CD4-positive, alpha-beta T cell (primary cell): ENCODE measurements around the gene GPR157. TPM values are rescaled to one million over a fixed set of nuclear protein-coding genes. Genes with fewer than 3 reads are reported as not detected.
A peak's percentile ranks its signal among the peaks of the same experiment; 100 is the strongest.

ENCODE experiments used
- ATAC-seq: fragments of 200-7000 bp; cut with Tn5 transposase; one replicate; pipeline ENCODE4 v1.10.0; 2022; ENCODE audit warnings: mild to moderate bottlenecking; ENCODE audit not compliant: poor library complexity
- CTCF ChIA-PET: fragments of 350-600 bp; sonication (Branson Sonifier 250); formaldehyde crosslinking; loops from one replicate; lab custom pipeline; 2021; ENCODE audit warnings: antibody characterized with exemption, inconsistent platforms; lab: Charles Lee
- POLR2A ChIA-PET: fragments of 350-600 bp; sonication (Branson Sonifier 250); formaldehyde crosslinking; loops from one replicate; lab custom pipeline; 2021; ENCODE audit warnings: antibody characterized with exemption, inconsistent platforms; lab: Charles Lee
- DNase-seq, 14 experiments: peaks; one replicate each; pipeline ENCODE4 v3.0.0-alpha.2; 2013 to 2020; ENCODE audit warnings: mixed read lengths in 2 of 14
- H3K27ac ChIP-seq, 2 donors: one replicate each; pipeline versions ENCODE4 v1.5.1 to v1.7.0; 2013; ENCODE audit warnings: low read length in 2 of 2, low read depth in 1 of 2, mild to moderate bottlenecking in 1 of 2
- H3K27me3 ChIP-seq, 2 experiments: 1 replicate in 1 of 2; 2 replicates in 1 of 2; pipeline versions ENCODE4 v1.6.1 to v1.7.0; 2013; ENCODE audit warnings: low read length in 2 of 2, control low read depth in 1 of 2, mild to moderate bottlenecking in 1 of 2, moderate library complexity in 1 of 2; ENCODE audit not compliant: insufficient read depth in 2 of 2, control insufficient read depth in 1 of 2
- H3K36me3 ChIP-seq: one replicate; pipeline ENCODE4 v1.6.1; 2013; ENCODE audit warnings: low read length, control low read depth; ENCODE audit not compliant: insufficient read depth
- H3K4me1 ChIP-seq: one replicate; pipeline ENCODE4 v1.6.1; 2013; ENCODE audit warnings: low read length, control low read depth; ENCODE audit not compliant: insufficient read depth
- H3K4me3 ChIP-seq: one replicate; pipeline ENCODE4 v1.5.1; 2013; ENCODE audit warnings: mild to moderate bottlenecking, low read length, moderate library complexity
- H3K9me3 ChIP-seq, 2 experiments: 1 replicate in 1 of 2; 2 replicates in 1 of 2; pipeline versions ENCODE4 v1.6.1 to v1.7.0; 2013; ENCODE audit warnings: low read length in 2 of 2, mild to moderate bottlenecking in 2 of 2, control low read depth in 1 of 2, moderate library complexity in 1 of 2; ENCODE audit not compliant: control insufficient read depth in 1 of 2, insufficient read depth in 1 of 2
- H3K27ac Mint-ChIP-seq: one replicate; pipeline ENCODE4 v1.8.0; 2020; ENCODE audit warnings: mixed read lengths
- H3K27me3 Mint-ChIP-seq: one replicate; pipeline ENCODE4 v1.8.0; 2021; ENCODE audit warnings: mixed read lengths
- H3K36me3 Mint-ChIP-seq: one replicate; pipeline ENCODE4 v1.8.0; 2021; ENCODE audit warnings: low read depth, mixed read lengths
- H3K4me1 Mint-ChIP-seq: one replicate; pipeline ENCODE4 v1.8.0; 2021; ENCODE audit warnings: low read depth, mixed read lengths
- H3K4me3 Mint-ChIP-seq: one replicate; pipeline ENCODE4 v1.8.0; 2020; ENCODE audit warnings: mild to moderate bottlenecking, mixed read lengths
- H3K9me3 Mint-ChIP-seq: one replicate; pipeline ENCODE4 v1.8.0; 2020; ENCODE audit warnings: mixed read lengths
- intact Hi-C, 2 experiments: fragments of 100-400 bp; cut with DNase I in 1 of 2; cut with micrococcal nuclease in 1 of 2; formaldehyde crosslinking; loops; one replicate each; pipeline versions ENCODE4 v1.15.1 to v1.9.0; 2023 to 2025; cut with DNase I, micrococcal nuclease
- total RNA-seq, 174 experiments: library from RNA in 2 of 174; stranded (reverse) in 2 of 174; gene quantifications; one replicate each; pipeline ENCODE4 v1.2.3 and lab custom pipeline; 2021 to 2026
- TF ChIP-seq, protein P1 (sequence below): fragments of 200-600 bp; IDR thresholded peaks from one replicate; pipeline ENCODE4 v1.8.0; 2022; ENCODE audit warnings: antibody characterized with exemption, mild to moderate bottlenecking

Gene GPR157
- total RNA-seq, 2 experiments from 2014 or later: 2.1 to 5.1 TPM

GRCh38 chr1:9080705-9081291 lies 48.1 kb downstream of the GPR157 start:
- ChIA-PET POLR2A (no interaction called here), CTCF (interaction anchor here (0.5 to 0.7 kb wide), 3 partner anchors 9 to 1305 kb away, joined by 3 read pairs; no protein-coding TSS in a partner anchor)
- peaks cover 22% of the 10 kb centered on the region for H3K27me3 Mint-ChIP-seq
- H3K36me3 Mint-ChIP-seq: no peaks in the 10 kb centered on the region
- Histone ChIP-seq H3K27ac (no peak overlapping the region), H3K4me3 (no peak overlapping the region), H3K4me1 (peaks cover 8% of the 10 kb centered on the region), H3K36me3 (no peaks in the 10 kb centered on the region), H3K9me3 (no peaks in the 10 kb centered on the region), H3K27me3 (peaks cover 4 to 6% of the 10 kb centered on the region in 2 experiments)
- TF ChIP-seq, protein P1, sequence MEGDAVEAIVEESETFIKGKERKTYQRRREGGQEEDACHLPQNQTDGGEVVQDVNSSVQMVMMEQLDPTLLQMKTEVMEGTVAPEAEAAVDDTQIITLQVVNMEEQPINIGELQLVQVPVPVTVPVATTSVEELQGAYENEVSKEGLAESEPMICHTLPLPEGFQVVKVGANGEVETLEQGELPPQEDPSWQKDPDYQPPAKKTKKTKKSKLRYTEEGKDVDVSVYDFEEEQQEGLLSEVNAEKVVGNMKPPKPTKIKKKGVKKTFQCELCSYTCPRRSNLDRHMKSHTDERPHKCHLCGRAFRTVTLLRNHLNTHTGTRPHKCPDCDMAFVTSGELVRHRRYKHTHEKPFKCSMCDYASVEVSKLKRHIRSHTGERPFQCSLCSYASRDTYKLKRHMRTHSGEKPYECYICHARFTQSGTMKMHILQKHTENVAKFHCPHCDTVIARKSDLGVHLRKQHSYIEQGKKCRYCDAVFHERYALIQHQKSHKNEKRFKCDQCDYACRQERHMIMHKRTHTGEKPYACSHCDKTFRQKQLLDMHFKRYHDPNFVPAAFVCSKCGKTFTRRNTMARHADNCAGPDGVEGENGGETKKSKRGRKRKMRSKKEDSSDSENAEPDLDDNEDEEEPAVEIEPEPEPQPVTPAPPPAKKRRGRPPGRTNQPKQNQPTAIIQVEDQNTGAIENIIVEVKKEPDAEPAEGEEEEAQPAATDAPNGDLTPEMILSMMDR: no peak
- DNase-seq (no peak), ATAC-seq (no peak)
- H3K9me3 Mint-ChIP-seq: no peaks in the 10 kb centered on the region
- H3K4me3 Mint-ChIP-seq: no peak overlapping the region
- peaks cover 20% of the 10 kb centered on the region for H3K4me1 Mint-ChIP-seq
- intact Hi-C loops: no loop called here
- H3K27ac Mint-ChIP-seq: no peak overlapping the region

DNA sequence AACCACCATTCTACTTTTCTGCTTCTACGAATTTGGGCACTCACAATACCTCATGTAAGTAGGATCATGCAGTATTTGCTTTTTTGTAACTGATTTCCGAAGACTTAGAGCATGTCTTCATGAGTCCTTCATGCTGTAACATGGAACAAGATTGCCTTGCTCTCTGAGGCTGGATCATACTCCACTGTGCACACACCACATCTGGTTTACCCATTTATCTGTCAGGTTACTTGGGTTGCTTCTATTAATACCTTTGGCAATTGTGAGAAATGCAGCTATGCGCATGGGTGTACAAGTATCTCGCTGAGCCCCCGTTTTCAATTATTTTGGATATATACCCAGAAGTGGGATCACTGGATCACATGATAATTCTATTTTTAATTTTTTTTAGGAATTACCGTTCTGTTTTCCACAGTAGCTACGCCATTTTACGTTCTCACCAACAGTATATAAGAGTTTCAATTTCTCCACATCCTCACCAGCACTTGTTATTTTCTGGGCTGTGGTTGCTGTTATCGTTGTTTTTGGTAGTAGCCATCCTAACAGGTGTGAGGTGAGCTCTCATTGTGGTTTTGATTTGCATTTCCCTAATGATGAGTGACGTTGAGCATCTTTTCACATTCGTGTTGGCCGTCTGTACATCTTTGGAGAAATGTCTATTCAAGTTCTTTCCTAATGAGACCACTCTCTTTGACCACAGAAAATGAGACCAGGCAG lies 48.8 kb downstream of the GPR157 start:
- Mint-ChIP-seq H3K27ac (no peak overlapping the region), H3K9me3 (no peaks in the 10 kb centered on the region), H3K27me3 (peaks cover 27% of the 10 kb centered on the region), H3K36me3 (no peaks in the 10 kb centered on the region), H3K4me3 (no peak overlapping the region), H3K4me1 (peaks cover 24% of the 10 kb centered on the region)
- CTCF ChIA-PET: interaction anchor here (0.5 kb wide), 1 partner anchor 1306 kb away, joined by 3 read pairs; no protein-coding TSS in a partner anchor
- Histone ChIP-seq H3K9me3 (no peaks in the 10 kb centered on the region), H3K36me3 (no peaks in the 10 kb centered on the region), H3K4me3 (no peak overlapping the region), H3K27ac (no peak overlapping the region), H3K4me1 (peaks cover 8% of the 10 kb centered on the region), H3K27me3 (peaks cover 4 to 6% of the 10 kb centered on the region in 2 experiments)
- POLR2A ChIA-PET: no interaction called here
- TF ChIP-seq, protein P1: no peak
- intact Hi-C loops: no loop called here
- ATAC-seq: no peak
- no peak for DNase-seq

DNA sequence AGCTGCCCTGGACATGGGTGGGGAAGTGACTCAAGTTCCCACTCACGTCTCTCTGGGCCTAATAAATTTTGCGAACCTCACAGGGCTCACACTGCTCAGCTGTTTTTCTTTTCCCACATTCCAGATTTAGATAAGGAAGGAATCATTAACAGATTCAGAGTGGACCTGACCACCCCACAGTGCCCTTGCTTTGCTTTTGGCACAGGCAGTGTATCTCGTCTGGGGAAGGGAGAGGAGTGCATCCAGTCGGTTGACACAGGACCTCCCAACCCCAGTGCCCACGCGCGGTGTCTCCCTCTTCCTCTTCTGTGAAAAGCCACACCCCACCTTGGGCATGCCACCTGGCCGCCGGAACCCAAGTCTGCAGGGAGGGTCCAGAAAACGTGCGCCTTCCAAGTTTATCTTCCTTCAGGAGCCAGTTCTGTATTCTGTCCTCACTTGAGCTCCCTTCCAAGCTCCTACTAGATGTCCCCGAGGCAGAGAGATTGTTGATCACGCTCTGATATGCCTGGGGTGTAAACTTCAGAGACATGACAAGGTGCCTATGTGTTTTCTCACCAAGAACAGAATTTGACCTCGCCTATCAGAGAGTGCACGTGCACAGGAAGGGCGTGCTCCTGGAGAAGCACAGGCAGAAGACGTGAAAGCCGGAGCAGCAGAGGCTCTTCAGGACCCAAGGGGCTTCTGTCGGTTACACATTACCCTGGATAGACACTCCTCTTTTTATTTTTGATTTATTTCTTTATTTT lies 50.0 kb downstream of the GPR157 start:
- H3K36me3 ChIP-seq: no peaks in the 10 kb centered on the region
- TF ChIP-seq, protein P1: no peak
- H3K4me1 ChIP-seq: peaks cover 10% of the 10 kb centered on the region
- ChIA-PET CTCF (no interaction called here), POLR2A (no interaction called here)
- Mint-ChIP-seq H3K9me3 (no peaks in the 10 kb centered on the region), H3K27me3 (peaks cover 38% of the 10 kb centered on the region), H3K4me1 (peaks cover 35% of the 10 kb centered on the region), H3K27ac (no peak overlapping the region), H3K36me3 (no peaks in the 10 kb centered on the region), H3K4me3 (no peak overlapping the region)
- H3K4me3 ChIP-seq: no peak overlapping the region
- ATAC-seq (no peak), DNase-seq (peak in 1 of 14 experiments; percentile 12)
- intact Hi-C loops: no loop called here
- H3K27me3 ChIP-seq: peaks cover 4 to 6% of the 10 kb centered on the region in 2 experiments
- no peaks in the 10 kb centered on the region for H3K9me3 ChIP-seq
- no peak overlapping the region for H3K27ac ChIP-seq
